Islet precursor cell (in vitro differentiated cells): ENCODE results near the gene CASS4.
A peak's percentile ranks its signal among the peaks of the same experiment; 100 is the strongest.

Experiments used
- DNase-seq: peaks from one replicate; pipeline ENCODE4 v3.0.0-alpha.2; 2018

Gene CASS4

GRCh38 chr20:56451056-56451765 is 39.2 kb downstream of the CASS4 start:
- no peak for DNase-seq

DNA sequence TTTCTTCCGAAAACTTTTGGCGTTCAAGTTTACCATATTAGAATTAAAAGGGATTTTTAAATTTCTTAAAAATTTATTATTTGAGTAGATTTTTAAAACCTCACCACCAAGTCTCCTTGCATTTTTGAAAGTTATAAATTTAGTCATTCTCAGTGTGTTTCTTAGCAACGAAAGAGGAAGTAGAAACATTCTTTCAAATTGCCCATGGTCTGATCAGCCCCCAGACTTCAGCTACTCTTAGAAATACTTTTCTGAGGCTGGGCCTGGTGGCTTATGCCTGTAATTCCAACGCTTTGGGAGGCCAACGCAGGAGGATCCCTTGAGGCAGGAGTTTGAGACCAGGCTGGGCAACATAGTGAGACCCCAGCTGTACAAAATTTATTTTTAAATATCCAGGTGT is 41.3 kb downstream of the CASS4 start:
- DNase-seq, result no peak

GRCh38 chr20:56454754-56455153 is 42.7 kb downstream of the CASS4 start:
- no peak for DNase-seq

- DNase-seq, result no peak
Measured at GRCh38 chr20:56458206-56458821, 46.3 kb downstream of the CASS4 start.

DNA sequence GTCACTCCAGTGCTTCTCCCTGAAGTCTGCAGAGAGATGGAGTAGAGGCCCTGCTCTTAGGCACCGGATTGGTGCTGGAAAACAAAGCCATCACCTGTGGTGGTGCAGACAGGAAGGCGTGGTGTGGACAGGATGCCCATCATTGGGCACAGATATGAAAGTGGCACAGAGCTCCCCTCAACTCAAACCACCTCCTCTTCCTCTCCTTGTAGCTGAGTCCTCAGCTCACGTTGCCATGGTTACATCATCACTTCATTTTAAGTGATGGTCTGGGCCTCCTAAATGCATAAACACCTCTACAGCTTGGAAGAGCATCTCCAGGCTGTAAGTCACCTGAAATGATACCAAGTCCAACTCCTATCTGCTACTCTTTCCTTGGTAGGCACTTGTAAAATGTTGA is 48.4 kb downstream of the CASS4 start:
- DNase-seq, result no peak

DNA sequence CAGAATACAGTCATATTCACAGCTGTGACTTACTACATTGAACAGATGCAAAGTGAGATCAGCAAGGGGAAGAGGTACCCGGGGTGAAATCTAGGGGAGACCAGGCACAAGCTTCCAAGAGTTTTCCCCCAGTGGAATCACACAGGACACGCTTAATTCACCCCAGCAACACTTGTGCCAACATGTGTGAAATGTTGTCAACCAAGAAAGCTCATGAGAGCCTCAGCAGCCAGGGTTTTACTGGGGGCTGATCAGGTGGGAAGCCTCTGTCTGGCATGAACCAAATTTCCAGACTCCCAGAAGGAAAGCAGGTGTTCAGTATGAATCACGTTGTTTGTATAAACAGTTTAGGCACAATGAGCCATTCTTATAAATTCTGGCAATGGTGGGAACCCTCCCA is 49.5 kb downstream of the CASS4 start:
- DNase-seq, result no peak

DNA sequence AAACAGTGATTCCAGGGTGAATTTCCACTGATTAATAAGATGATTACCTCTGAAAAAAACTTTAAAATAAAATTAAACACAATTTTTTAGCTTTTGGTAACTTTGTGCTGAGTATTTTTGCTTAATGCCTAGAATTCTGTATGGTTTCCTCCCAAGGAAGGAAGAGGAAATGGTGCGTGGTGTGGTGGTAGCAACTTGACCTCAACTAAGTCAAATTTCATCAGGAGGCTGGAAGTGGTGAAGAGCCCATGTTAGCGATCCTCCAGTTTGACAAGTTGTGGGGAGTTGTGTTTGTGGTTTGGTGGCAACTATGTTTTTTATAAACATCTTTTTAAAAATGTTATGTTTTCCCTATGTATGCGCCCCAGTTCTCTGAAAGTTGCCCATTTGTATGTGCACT is 51.4 kb downstream of the CASS4 start:
- no peak for DNase-seq

- no peak for DNase-seq
Measured at GRCh38 chr20:56465997-56466396, 53.9 kb downstream of the CASS4 start.

DNA sequence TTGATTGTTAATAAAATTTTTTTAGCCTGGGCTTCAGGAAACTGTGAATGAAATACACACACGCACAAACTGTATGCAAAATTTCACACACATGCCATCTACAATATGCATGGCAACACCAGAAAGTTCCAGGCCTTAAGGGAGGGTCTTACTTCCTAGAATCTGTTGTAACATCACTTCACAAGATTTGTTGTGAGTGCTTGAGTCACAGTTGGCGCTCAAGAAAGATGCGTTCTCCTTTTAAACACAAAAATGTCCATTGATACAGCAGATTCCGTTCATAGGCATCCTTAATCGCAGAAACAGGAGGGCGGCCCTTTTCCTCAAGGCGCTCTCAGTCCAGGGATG is 55.9 kb downstream of the CASS4 start:
- no peak for DNase-seq

DNA sequence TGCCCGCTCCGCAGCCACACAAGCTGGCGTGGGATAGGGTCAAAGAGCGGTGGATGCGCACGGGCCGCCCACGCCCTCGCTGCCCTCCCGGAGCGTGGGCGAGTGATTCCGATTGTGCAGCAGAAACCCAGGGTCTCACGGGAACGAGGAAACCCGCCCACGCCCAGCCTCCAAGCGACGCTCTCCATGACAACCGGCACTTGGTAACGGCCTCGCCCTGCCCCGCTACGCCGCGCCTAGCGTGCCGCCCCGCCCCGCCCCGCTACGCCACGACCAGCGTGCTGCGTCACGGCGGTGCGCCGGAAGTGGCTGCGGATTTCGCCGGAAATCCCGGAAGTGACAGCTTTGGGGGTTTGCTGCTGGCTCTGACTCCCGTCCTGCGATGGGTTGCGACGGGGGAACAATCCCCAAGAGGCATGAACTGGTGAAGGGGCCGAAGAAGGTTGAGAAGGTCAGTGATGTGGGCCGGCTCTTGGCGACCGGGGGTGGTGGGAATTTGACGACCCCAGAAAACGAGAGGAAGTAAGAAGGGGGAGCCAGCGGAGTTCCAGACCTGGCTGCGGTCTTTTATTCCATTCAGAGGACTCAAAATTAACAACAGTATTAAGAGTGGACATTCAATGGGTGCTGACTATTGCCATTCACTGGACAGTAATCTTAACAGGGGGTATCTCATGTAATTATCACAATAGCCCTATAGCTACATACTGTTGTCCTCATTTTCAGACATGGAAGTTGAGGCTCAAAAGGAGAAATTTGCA is 56.4 kb downstream of the CASS4 start, which contains the start of gene RTF2:
Gene RTF2 (plus strand): TSS at position 312 of the 761 bp plus-strand sequence. CDS start 71 bp downstream, at position 383.
- peak; percentile 97 for DNase-seq

DNA sequence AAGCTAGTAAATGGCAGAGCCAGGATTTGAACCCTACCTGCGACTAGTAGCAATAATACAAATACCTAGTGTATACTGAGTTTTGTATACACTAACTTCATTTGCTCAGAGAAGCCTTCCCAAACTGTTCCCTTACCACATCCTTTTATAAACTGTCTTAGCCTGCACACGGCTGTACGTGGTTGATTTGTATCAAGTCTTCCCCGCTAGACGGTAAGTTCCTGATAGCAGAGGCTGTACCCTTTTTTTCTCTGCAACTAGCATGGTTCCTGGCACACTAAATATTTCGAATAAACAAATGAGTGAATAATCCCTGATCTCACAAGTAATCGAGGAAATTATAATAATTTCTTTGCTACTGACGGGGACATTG is 57.0 kb downstream of the CASS4 start:
- no peak for DNase-seq

- DNase-seq, result no peak
Measured at GRCh38 chr20:56483970-56484369, 71.9 kb downstream of the CASS4 start.

DNA sequence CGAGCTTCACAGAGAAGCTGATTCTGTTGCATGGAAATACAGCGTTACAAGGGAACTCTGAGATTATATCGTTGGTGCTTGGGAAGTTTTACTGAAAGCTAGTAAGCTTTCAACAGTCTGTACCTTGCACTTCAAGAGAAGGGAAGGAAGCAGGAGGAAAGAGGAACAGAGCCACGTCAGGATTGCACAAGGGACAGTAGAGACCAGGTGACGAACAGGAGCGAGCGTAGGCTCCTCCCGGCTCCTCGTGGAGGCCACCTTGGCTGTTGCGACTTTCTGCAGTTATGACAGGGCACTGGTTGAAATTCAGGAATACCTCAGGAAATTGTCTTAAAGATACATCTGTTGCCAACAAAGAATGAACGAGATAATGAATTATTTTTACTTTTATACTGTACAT is 75.2 kb downstream of the CASS4 start:
- no peak for DNase-seq

DNA sequence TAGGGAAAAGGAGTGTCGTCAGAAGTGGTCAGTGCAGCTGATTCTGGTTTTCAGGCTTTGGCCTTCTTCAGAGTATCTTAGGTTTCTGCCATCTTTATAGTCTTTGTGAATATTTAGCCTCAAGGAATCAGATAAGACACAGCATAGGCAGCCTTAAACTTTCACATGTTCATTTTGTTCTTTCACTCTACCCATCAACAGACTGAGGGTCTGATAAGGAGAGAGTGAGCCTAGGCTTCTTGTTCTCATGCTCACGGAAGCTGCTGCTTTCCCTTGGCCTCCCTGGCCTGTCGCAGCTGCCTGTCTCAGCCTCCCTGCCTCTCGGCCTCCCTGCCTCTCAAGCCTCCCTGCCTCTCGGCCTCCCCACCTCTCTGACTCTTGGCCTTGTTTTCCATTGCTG is 76.5 kb downstream of the CASS4 start:
- DNase-seq, result no peak

DNA sequence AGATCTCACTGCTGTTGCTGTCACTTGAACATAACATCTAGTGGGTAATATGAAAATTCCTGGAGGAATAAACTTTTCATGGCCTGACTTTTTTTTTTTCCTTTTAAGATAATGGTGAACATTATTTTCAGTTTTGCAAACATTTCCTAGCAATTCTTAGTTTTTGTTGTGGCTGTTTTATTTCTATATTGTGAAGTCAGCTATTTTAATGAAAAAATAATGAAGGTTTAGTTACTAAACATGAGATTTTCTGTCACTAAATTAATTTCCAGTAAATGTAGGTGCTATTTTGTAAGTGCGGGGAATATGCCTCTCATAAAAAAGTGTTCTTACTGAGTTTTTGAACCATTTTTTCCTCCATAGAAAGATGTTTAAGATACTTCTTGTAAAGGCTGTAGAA is 89.1 kb downstream of the CASS4 start:
- DNase-seq, result no peak

GRCh38 chr20:56503916-56504315 is 91.9 kb downstream of the CASS4 start:
- no peak for DNase-seq

- DNase-seq, result no peak
Measured at GRCh38 chr20:56504373-56505005, 92.4 kb downstream of the CASS4 start.

DNA sequence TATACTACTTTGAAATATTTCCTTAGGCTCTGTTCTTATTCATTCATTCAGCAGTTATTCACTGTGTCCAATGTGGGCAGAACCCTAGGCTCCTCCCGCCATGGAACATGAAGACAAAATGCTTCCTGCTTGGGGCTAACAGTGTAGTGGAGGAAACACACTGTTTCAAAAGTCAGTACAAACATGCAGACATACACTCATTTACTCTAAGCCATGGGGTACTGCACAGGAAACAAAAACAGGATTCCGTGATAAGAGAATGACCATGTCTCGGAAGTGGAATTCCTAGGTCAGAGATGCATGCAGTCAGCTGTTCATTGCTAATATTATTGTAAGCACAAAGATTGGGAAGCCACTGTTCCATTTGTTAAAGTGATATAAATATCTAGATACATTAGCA is 94.0 kb downstream of the CASS4 start:
- no peak for DNase-seq
